Vagina (tissue), 2 donors: ENCODE measurements around the gene AK4. TPM values are rescaled to one million over a fixed set of nuclear protein-coding genes. Genes with fewer than 3 reads are reported as not detected.

Experiments
- DNase-seq, 2 donors: peaks; one replicate each; pipeline ENCODE4 v3.0.0-alpha.2; 2017; ENCODE audit errors: extremely low spot score in 2 of 2
- H3K27ac ChIP-seq: fragments of 200-600 bp; sonication (generic); one replicate; pipeline ENCODE4 v1.5.1; 2019
- H3K27me3 ChIP-seq: fragments of 200-600 bp; sonication (generic); one replicate; pipeline ENCODE4 v1.5.1; 2019
- H3K36me3 ChIP-seq, 2 donors: fragments of 200-600 bp; sonication (generic); one replicate each; pipeline ENCODE4 v1.5.1; 2017 to 2019
- H3K4me1 ChIP-seq: fragments of 200-600 bp; sonication (generic); one replicate; pipeline ENCODE4 v1.5.1; 2019
- H3K4me3 ChIP-seq, 2 donors: fragments of 200-600 bp; sonication (generic); 1 replicate in 1 of 2; 2 replicates in 1 of 2; pipeline ENCODE4 v1.5.1; 2016 to 2019
- H3K9me3 ChIP-seq: fragments of 200-600 bp; sonication (generic); one replicate; pipeline ENCODE4 v1.5.1; 2019
- CTCF ChIP-seq, 3 experiments: fragments of 450-650 bp in 2 of 3; fragments of 200-600 bp in 1 of 3; sonication (generic) in 1 of 3; IDR thresholded peaks; one replicate each; pipeline ENCODE4 v1.5.1; 2017 to 2019; ENCODE audit warnings: antibody characterized with exemption in 3 of 3, mild to moderate bottlenecking in 2 of 3, moderate library complexity in 2 of 3
- POLR2A ChIP-seq, 2 donors: fragments of 450-650 bp; IDR thresholded peaks; one replicate each; pipeline ENCODE4 v1.6.1; 2017; ENCODE audit warnings: antibody characterized with exemption in 2 of 2, mild to moderate bottlenecking in 2 of 2, moderate library complexity in 2 of 2
- POLR2AphosphoS5 ChIP-seq, 2 donors: sonication (generic); formaldehyde crosslinking; IDR thresholded peaks; one replicate each; pipeline ENCODE4 v1.9.0; 2017; ENCODE audit warnings: antibody characterized with exemption in 2 of 2, mild to moderate bottlenecking in 2 of 2, low read depth in 1 of 2; ENCODE audit not compliant: insufficient read depth in 1 of 2
- intact Hi-C: fragments of 100-400 bp; cut with DNase I; formaldehyde crosslinking; loops from one replicate; pipeline ENCODE4 v1.15.1; 2023
- total RNA-seq: library from RNA; depleted of rRNA; stranded (reverse); fragments of >200 nt; gene quantifications from one replicate; pipeline ENCODE4 v1.2.3, GENCODE V29; 2016

The AK4 gene
- total RNA-seq, 1 donor from 2014 or later: 22.1 TPM

DNA sequence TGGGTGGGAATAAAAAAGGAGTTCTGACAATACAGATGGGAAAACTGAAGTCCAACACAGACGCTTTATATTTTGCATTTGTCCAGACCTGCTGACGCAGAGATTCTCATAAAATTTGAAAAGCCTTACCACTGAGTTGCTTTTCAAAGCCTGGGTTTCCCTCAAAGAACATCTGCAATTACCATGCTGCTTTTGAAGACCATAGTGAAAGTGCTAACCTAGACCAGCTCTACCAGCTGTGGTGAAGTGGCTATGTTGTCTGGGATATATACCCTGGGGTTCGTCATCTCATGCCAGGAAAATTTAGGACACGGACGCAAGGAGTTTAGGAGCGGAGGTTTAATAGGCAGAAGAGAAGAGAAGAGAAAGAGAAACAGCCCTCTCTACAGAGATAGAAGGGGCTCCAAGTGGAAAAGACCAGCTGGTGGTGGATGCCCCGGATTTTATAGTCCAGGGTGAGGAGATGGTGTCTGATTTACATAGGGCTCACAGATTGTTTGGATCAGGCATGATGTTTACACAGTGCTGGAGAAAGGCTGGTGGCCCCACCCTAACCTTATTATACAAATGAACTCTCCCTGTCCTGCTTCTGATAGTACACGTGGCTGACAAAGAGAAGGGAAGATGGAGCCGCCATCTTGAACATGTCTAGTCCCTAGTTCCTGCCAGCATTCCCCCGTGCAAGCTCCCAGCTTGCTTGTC is 73.8 kb downstream of the AK4 start:
- intact Hi-C loops: no loop called here
- no peaks in the 10 kb centered on the region for H3K27me3 ChIP-seq
- no peaks in the 10 kb centered on the region for H3K4me1 ChIP-seq
- no peak for DNase-seq
- TF ChIP-seq POLR2AphosphoS5 (IDR thresholded peaks at IDR 0.05; ENCODE audit: insufficient read depth in 1 of 2, low read depth in 1 of 2): no peak
- no peak for TF ChIP-seq CTCF (IDR thresholded peaks at IDR 0.05)
- TF ChIP-seq POLR2A (IDR thresholded peaks at IDR 0.05): no peak
- no peak overlapping the region for H3K4me3 ChIP-seq
- H3K36me3 ChIP-seq: peaks cover 0 to 9% of the 10 kb centered on the region in 2 donors
- H3K27ac ChIP-seq: no peak overlapping the region
- no peaks in the 10 kb centered on the region for H3K9me3 ChIP-seq

- no peaks in the 10 kb centered on the region for H3K4me1 ChIP-seq
- no peak overlapping the region for H3K27ac ChIP-seq
- intact Hi-C loops: no loop called here
- no peak for DNase-seq
- H3K27me3 ChIP-seq: no peaks in the 10 kb centered on the region
- TF ChIP-seq POLR2A (IDR thresholded peaks at IDR 0.05) (no peak), CTCF (IDR thresholded peaks at IDR 0.05) (no peak), POLR2AphosphoS5 (IDR thresholded peaks at IDR 0.05; ENCODE audit: insufficient read depth in 1 of 2, low read depth in 1 of 2) (no peak)
- peaks cover 0 to 9% of the 10 kb centered on the region in 2 donors for H3K36me3 ChIP-seq
- no peaks in the 10 kb centered on the region for H3K9me3 ChIP-seq
- no peak overlapping the region for H3K4me3 ChIP-seq
Observed at GRCh38 chr1:65222340-65222940, 74.4 kb downstream of the AK4 start.

- Histone ChIP-seq H3K27me3 (no peaks in the 10 kb centered on the region), H3K9me3 (no peaks in the 10 kb centered on the region), H3K4me3 (no peak overlapping the region), H3K4me1 (no peaks in the 10 kb centered on the region), H3K27ac (no peak overlapping the region), H3K36me3 (peaks cover 0 to 9% of the 10 kb centered on the region in 2 donors)
- DNase-seq: no peak
- TF ChIP-seq CTCF (IDR thresholded peaks at IDR 0.05): no peak
- no peak for TF ChIP-seq POLR2AphosphoS5 (IDR thresholded peaks at IDR 0.05; ENCODE audit: insufficient read depth in 1 of 2, low read depth in 1 of 2)
- no peak for TF ChIP-seq POLR2A (IDR thresholded peaks at IDR 0.05)
- intact Hi-C loops: no loop called here
Observed at GRCh38 chr1:65224681-65225091, 76.7 kb downstream of the AK4 start.

- no peak overlapping the region for H3K27ac ChIP-seq
- peaks cover 0 to 9% of the 10 kb centered on the region in 2 donors for H3K36me3 ChIP-seq
- no peak overlapping the region for H3K4me3 ChIP-seq
- intact Hi-C loops: no loop called here
- no peaks in the 10 kb centered on the region for H3K9me3 ChIP-seq
- TF ChIP-seq CTCF (IDR thresholded peaks at IDR 0.05) (no peak), POLR2AphosphoS5 (IDR thresholded peaks at IDR 0.05; ENCODE audit: insufficient read depth in 1 of 2, low read depth in 1 of 2) (no peak), POLR2A (IDR thresholded peaks at IDR 0.05) (no peak)
- H3K4me1 ChIP-seq: no peaks in the 10 kb centered on the region
- DNase-seq: no peak
- H3K27me3 ChIP-seq: no peaks in the 10 kb centered on the region
Observed at GRCh38 chr1:65225179-65225578, 77.2 kb downstream of the AK4 start.

GRCh38 chr1:65229201-65229600 is 81.2 kb downstream of the AK4 start:
- no peak for TF ChIP-seq POLR2A (IDR thresholded peaks at IDR 0.05)
- TF ChIP-seq CTCF (IDR thresholded peaks at IDR 0.05): no peak
- no peak for TF ChIP-seq POLR2AphosphoS5 (IDR thresholded peaks at IDR 0.05; ENCODE audit: insufficient read depth in 1 of 2, low read depth in 1 of 2)
- Histone ChIP-seq H3K27ac (no peak overlapping the region), H3K36me3 (peaks cover 0 to 8% of the 10 kb centered on the region in 2 donors), H3K9me3 (no peaks in the 10 kb centered on the region), H3K4me3 (no peak overlapping the region), H3K4me1 (no peaks in the 10 kb centered on the region), H3K27me3 (no peaks in the 10 kb centered on the region)
- no peak for DNase-seq
- intact Hi-C loops: no loop called here
